Neural cell (in vitro differentiated cells): ENCODE measurements around the gene GDPD4.

Experiments
- CTCF ChIP-seq: fragments of 450-650 bp; IDR thresholded peaks from 2 replicates; pipeline ENCODE4 v1.5.1; 2014; ENCODE audit warnings: antibody characterized with exemption, mild to moderate bottlenecking, moderate library complexity; ENCODE audit not compliant: poor library complexity, severe bottlenecking
- EP300 ChIP-seq: fragments of 450-650 bp; conservative IDR thresholded peaks from 2 replicates; pipeline ENCODE4 v1.6.1; 2014; ENCODE audit warnings: antibody characterized with exemption, mild to moderate bottlenecking, moderate library complexity; ENCODE audit not compliant: poor library complexity, severe bottlenecking
- EZH2 ChIP-seq: fragments of 200-600, 300-800 bp; shearing (Covaris generic), sonication (generic); IDR thresholded peaks from 2 replicates; pipeline ENCODE4 v1.6.1; 2014; ENCODE audit warnings: antibody characterized with exemption, low read length, borderline replicate concordance, mild to moderate bottlenecking; ENCODE audit not compliant: insufficient read depth, poor library complexity, severe bottlenecking
- POLR2AphosphoS5 ChIP-seq: IDR thresholded peaks from 2 replicates; pipeline ENCODE4 v1.6.1; 2012
- REST ChIP-seq: IDR thresholded peaks from 2 replicates; pipeline ENCODE4 v1.6.1; 2012; ENCODE audit warnings: borderline replicate concordance
- SMC3 ChIP-seq: fragments of 450-650 bp; conservative IDR thresholded peaks from 2 replicates; pipeline ENCODE4 v1.6.1; 2014; ENCODE audit warnings: antibody characterized with exemption, mild to moderate bottlenecking, moderate library complexity; ENCODE audit not compliant: poor library complexity
- TAF1 ChIP-seq: IDR thresholded peaks from 2 replicates; pipeline ENCODE4 v1.6.1; 2012; ENCODE audit warnings: low read depth

GRCh38 chr11:77233011-77233410 lies 68.5 kb downstream of the GDPD4 start:
- no peak for TF ChIP-seq EZH2
- TF ChIP-seq CTCF = no peak
- TF ChIP-seq REST = no peak
- no peak for TF ChIP-seq TAF1
- TF ChIP-seq POLR2AphosphoS5 = no peak
- no peak for TF ChIP-seq EP300
- TF ChIP-seq SMC3 = no peak
